Astrocyte (in vitro differentiated cells and primary cell): ENCODE data around the gene STRADA.

Source experiments
- EZH2 ChIP-seq: IDR thresholded peaks from 2 replicates; pipeline ENCODE4 v1.6.1; 2012; ENCODE audit warnings: mild to moderate bottlenecking, low read length, inconsistent platforms; ENCODE audit not compliant: insufficient read depth
- TF ChIP-seq, protein P1 (sequence below): IDR thresholded peaks from 2 replicates; pipeline ENCODE4 v1.5.1; 2011; ENCODE audit warnings: low read depth, mild to moderate bottlenecking, inconsistent platforms, low read length, moderate library complexity; ENCODE audit not compliant: insufficient read depth

DNA sequence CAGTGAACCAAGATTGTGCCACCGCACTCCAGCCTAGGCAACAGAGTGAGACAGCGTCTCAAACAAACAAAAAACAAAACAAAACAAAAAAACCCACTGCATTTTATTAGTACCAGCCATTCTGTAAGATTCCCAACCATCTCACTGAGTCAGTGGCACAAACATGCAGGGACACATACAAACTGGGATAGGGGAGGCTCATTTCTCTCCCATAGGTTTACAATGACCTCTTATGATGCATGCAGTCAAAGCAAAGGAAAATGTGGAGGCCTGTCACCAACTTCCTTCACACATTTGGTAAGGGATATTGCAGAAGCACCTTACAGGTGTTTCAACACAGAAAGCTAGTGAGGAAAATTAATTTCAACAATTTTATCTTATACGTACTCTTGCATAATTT, 12.4 kb upstream of the STRADA start:
- TF ChIP-seq, protein P1, sequence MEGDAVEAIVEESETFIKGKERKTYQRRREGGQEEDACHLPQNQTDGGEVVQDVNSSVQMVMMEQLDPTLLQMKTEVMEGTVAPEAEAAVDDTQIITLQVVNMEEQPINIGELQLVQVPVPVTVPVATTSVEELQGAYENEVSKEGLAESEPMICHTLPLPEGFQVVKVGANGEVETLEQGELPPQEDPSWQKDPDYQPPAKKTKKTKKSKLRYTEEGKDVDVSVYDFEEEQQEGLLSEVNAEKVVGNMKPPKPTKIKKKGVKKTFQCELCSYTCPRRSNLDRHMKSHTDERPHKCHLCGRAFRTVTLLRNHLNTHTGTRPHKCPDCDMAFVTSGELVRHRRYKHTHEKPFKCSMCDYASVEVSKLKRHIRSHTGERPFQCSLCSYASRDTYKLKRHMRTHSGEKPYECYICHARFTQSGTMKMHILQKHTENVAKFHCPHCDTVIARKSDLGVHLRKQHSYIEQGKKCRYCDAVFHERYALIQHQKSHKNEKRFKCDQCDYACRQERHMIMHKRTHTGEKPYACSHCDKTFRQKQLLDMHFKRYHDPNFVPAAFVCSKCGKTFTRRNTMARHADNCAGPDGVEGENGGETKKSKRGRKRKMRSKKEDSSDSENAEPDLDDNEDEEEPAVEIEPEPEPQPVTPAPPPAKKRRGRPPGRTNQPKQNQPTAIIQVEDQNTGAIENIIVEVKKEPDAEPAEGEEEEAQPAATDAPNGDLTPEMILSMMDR = no peak
- TF ChIP-seq EZH2 = no peak
